Transverse colon (tissue), 4 donors: ENCODE measurements around the gene KRTAP20-1.

Source experiments
- CTCF ChIP-seq, 5 experiments: fragments of 200-600 bp in 3 of 5; fragments of 450-650 bp in 2 of 5; sonication (generic) in 3 of 5; IDR thresholded peaks; 1 replicate in 2 of 5; 2 replicates in 3 of 5; pipeline ENCODE4 v1.5.1; 2016 to 2017; ENCODE audit warnings: antibody characterized with exemption in 5 of 5, inconsistent platforms in 3 of 5, mild to moderate bottlenecking in 2 of 5, moderate library complexity in 1 of 5
- EP300 ChIP-seq: sonication (generic); formaldehyde crosslinking; IDR thresholded peaks from one replicate; pipeline ENCODE4 v1.6.1; 2017; ENCODE audit warnings: antibody characterized with exemption, low read depth
- POLR2A ChIP-seq: fragments of 450-650 bp; IDR thresholded peaks from one replicate; pipeline ENCODE4 v1.6.1; 2016; ENCODE audit warnings: antibody characterized with exemption, mild to moderate bottlenecking, moderate library complexity
- POLR2AphosphoS5 ChIP-seq, 3 donors: sonication (generic); formaldehyde crosslinking; IDR thresholded peaks; one replicate each; pipeline ENCODE4 v1.6.1; 2016; ENCODE audit warnings: antibody characterized with exemption in 3 of 3

GRCh38 chr21:30638686-30639085, 22.5 kb downstream of the KRTAP20-1 start:
- TF ChIP-seq CTCF (IDR thresholded peaks at IDR 0.05), result no peak
- TF ChIP-seq POLR2A, result no peak
- TF ChIP-seq EP300, result no peak
- TF ChIP-seq POLR2AphosphoS5 (IDR thresholded peaks at IDR 0.05), result no peak
